GM19452 (cell line): ENCODE results near the gene PGC.

Experiments used
- ATAC-seq: cut with Tn5 transposase; IDR thresholded peaks from one replicate; pipeline ENCODE4 v1.9.1; 2021; ENCODE audit not compliant: unreplicated experiment

Gene PGC

GRCh38 chr6:41702089-41702745 lies 45.0 kb downstream of the PGC start:
- ATAC-seq: no peak

- no peak for ATAC-seq
Measured at GRCh38 chr6:41700463-41701347, 46.5 kb downstream of the PGC start.

- no peak for ATAC-seq
Measured at GRCh38 chr6:41699063-41699462, 48.1 kb downstream of the PGC start.

GRCh38 chr6:41697861-41698781 lies 49.1 kb downstream of the PGC start:
- no peak for ATAC-seq

- no peak for ATAC-seq
Measured at GRCh38 chr6:41696788-41697187, 50.4 kb downstream of the PGC start.

- no peak for ATAC-seq
Measured at GRCh38 chr6:41695825-41696224, 51.4 kb downstream of the PGC start.

- ATAC-seq: no peak
Measured at GRCh38 chr6:41694815-41695526, 52.2 kb downstream of the PGC start.

- no peak for ATAC-seq
Measured at GRCh38 chr6:41693281-41694240, 53.6 kb downstream of the PGC start.

GRCh38 chr6:41692730-41693129 lies 54.5 kb downstream of the PGC start:
- no peak for ATAC-seq

- no peak for ATAC-seq
Measured at GRCh38 chr6:41692080-41692675, 55.0 kb downstream of the PGC start.

- ATAC-seq: no peak
Measured at GRCh38 chr6:41691426-41692079, 55.6 kb downstream of the PGC start.

GRCh38 chr6:41690541-41691330 lies 56.5 kb downstream of the PGC start:
- ATAC-seq: no peak

- ATAC-seq: no peak
Measured at GRCh38 chr6:41689171-41690008, 57.8 kb downstream of the PGC start.

- no peak for ATAC-seq
Measured at GRCh38 chr6:41688256-41688965, 58.8 kb downstream of the PGC start.

GRCh38 chr6:41687501-41688175 lies 59.6 kb downstream of the PGC start:
- ATAC-seq: no peak
